H9 (cell line): ENCODE data around the gene LHFPL6. TPM values are rescaled to one million over a fixed set of nuclear protein-coding genes. Genes with fewer than 3 reads are reported as not detected.

Source experiments
- DNase-seq: peaks from one replicate; pipeline ENCODE4 v3.0.0-alpha.2; 2017
- H2AFZ ChIP-seq: one replicate; pipeline ENCODE4 v1.6.1; 2013; ENCODE audit warnings: mild to moderate bottlenecking, low read length, control low read depth, moderate library complexity
- H2AK5ac ChIP-seq: 2 replicates; pipeline ENCODE4 v1.6.1; 2013; ENCODE audit warnings: low read length, control low read depth, mixed read lengths; ENCODE audit not compliant: insufficient read length
- H2BK120ac ChIP-seq: one replicate; pipeline ENCODE4 v1.6.1; 2013; ENCODE audit warnings: low read depth, mild to moderate bottlenecking, low read length, control low read depth, inconsistent platforms; ENCODE audit not compliant: poor library complexity, severe bottlenecking
- H2BK12ac ChIP-seq: 2 replicates; pipeline ENCODE4 v1.6.1; 2013; ENCODE audit warnings: low read length, control low read depth, mixed read lengths, low read depth; ENCODE audit not compliant: insufficient read length
- H2BK15ac ChIP-seq: 2 replicates; pipeline ENCODE4 v1.6.1; 2013; ENCODE audit warnings: low read depth, low read length, control low read depth
- H2BK20ac ChIP-seq: one replicate; pipeline ENCODE4 v1.6.1; 2013; ENCODE audit warnings: low read depth, mild to moderate bottlenecking, low read length, control low read depth, inconsistent platforms; ENCODE audit not compliant: poor library complexity, severe bottlenecking
- H2BK5ac ChIP-seq: 2 replicates; pipeline ENCODE4 v1.6.1; 2013; ENCODE audit warnings: low read length, control low read depth, mixed read lengths; ENCODE audit not compliant: insufficient read length
- H3K14ac ChIP-seq: 2 replicates; pipeline ENCODE4 v1.6.1; 2013; ENCODE audit warnings: low read length, control low read depth; ENCODE audit not compliant: insufficient read depth
- H3K18ac ChIP-seq: 2 replicates; pipeline ENCODE4 v1.6.1; 2013; ENCODE audit warnings: low read depth, mild to moderate bottlenecking, mixed read lengths, low read length, control low read depth; ENCODE audit not compliant: insufficient read length
- H3K23ac ChIP-seq: 2 replicates; pipeline ENCODE4 v1.6.1; 2013; ENCODE audit warnings: low read length, control low read depth, mixed read lengths, low read depth; ENCODE audit not compliant: insufficient read length
- H3K23me2 ChIP-seq: 2 replicates; pipeline ENCODE4 v1.6.1; 2013; ENCODE audit warnings: low read depth, mild to moderate bottlenecking, mixed read lengths, low read length, control low read depth; ENCODE audit not compliant: insufficient read length, poor library complexity, severe bottlenecking
- H3K27ac ChIP-seq: 2 replicates; pipeline ENCODE4 v1.5.1; 2013; ENCODE audit warnings: low read length, control low read depth, mixed read lengths, low read depth; ENCODE audit not compliant: insufficient read length
- H3K27me3 ChIP-seq: 2 replicates; pipeline ENCODE4 v1.6.1; 2013; ENCODE audit warnings: low read length, control low read depth, inconsistent platforms; ENCODE audit not compliant: insufficient read depth
- H3K4ac ChIP-seq: 2 replicates; pipeline ENCODE4 v1.6.1; 2013; ENCODE audit warnings: low read depth, mild to moderate bottlenecking, control low read depth, inconsistent platforms, low read length, moderate library complexity
- H3K4me1 ChIP-seq: 2 replicates; pipeline ENCODE4 v1.6.1; 2013; ENCODE audit warnings: low read length, control low read depth, inconsistent platforms; ENCODE audit not compliant: insufficient read depth
- H3K4me2 ChIP-seq: 2 replicates; pipeline ENCODE4 v1.6.1; 2013; ENCODE audit warnings: low read length, control low read depth, mixed read lengths; ENCODE audit not compliant: insufficient read length, insufficient read depth
- H3K56ac ChIP-seq: 2 replicates; pipeline ENCODE4 v1.6.1; 2013; ENCODE audit warnings: low read depth, mild to moderate bottlenecking, mixed read lengths, low read length, control low read depth; ENCODE audit not compliant: insufficient read length
- H3K79me1 ChIP-seq: 2 replicates; pipeline ENCODE4 v1.6.1; 2013; ENCODE audit warnings: low read depth, mild to moderate bottlenecking, moderate library complexity, low read length, control low read depth, inconsistent platforms; ENCODE audit not compliant: insufficient read depth, poor library complexity, severe bottlenecking
- H3K79me2 ChIP-seq: 2 replicates; pipeline ENCODE4 v1.6.1; 2013; ENCODE audit warnings: low read length, control low read depth, inconsistent platforms; ENCODE audit not compliant: insufficient read depth
- H3K9ac ChIP-seq: 2 replicates; pipeline ENCODE4 v1.6.1; 2013; ENCODE audit warnings: low read length, control low read depth, mixed read lengths; ENCODE audit not compliant: insufficient read length; ENCODE audit errors: extremely low read depth
- H3K9me3 ChIP-seq: one replicate; pipeline ENCODE4 v1.6.1; 2013; ENCODE audit warnings: low read depth, low read length, inconsistent platforms; ENCODE audit not compliant: control insufficient read depth
- H3T11ph ChIP-seq: one replicate; pipeline ENCODE4 v1.6.1; 2013; ENCODE audit warnings: mild to moderate bottlenecking, low read length, control low read depth, inconsistent platforms
- H4K20me1 ChIP-seq: one replicate; pipeline ENCODE4 v1.6.1; 2013; ENCODE audit not compliant: control insufficient read depth, insufficient read length, insufficient read depth
- H4K5ac ChIP-seq: 2 replicates; pipeline ENCODE4 v1.6.1; 2013; ENCODE audit warnings: low read depth, mild to moderate bottlenecking, mixed read lengths, low read length, control low read depth; ENCODE audit not compliant: insufficient read length
- H4K8ac ChIP-seq: replicated peaks from 2 replicates; pipeline ENCODE4 v1.6.1; 2013; ENCODE audit warnings: low read length, control low read depth, mixed read lengths, low read depth; ENCODE audit not compliant: insufficient read length
- H4K91ac ChIP-seq: 2 replicates; pipeline ENCODE4 v1.6.1; 2013; ENCODE audit warnings: low read depth, mild to moderate bottlenecking, moderate library complexity, mixed read lengths, low read length, control low read depth; ENCODE audit not compliant: insufficient read length
- H3K27ac Mint-ChIP-seq, 3 experiments: 2 replicates in 2 of 3; 3 replicates in 1 of 3; pipeline ENCODE4 v1.8.0; 2020 to 2021; ENCODE audit warnings: mixed read lengths in 3 of 3, mild to moderate bottlenecking in 1 of 3, moderate library complexity in 1 of 3
- H3K27me3 Mint-ChIP-seq: 2 replicates; pipeline ENCODE4 v1.8.0; 2021; ENCODE audit warnings: low read depth, mild to moderate bottlenecking, moderate library complexity, mixed read lengths
- H3K36me3 Mint-ChIP-seq, 3 experiments: 2 replicates in 2 of 3; 3 replicates in 1 of 3; pipeline ENCODE4 v1.8.0; 2020 to 2021; ENCODE audit warnings: low read depth in 3 of 3, mixed read lengths in 3 of 3; ENCODE audit not compliant: insufficient read depth in 1 of 3
- H3K4me1 Mint-ChIP-seq, 2 experiments: 2 replicates each; pipeline ENCODE4 v1.8.0; 2020; ENCODE audit warnings: mixed read lengths in 2 of 2
- H3K4me3 Mint-ChIP-seq, 2 experiments: 2 replicates in 1 of 2; 3 replicates in 1 of 2; pipeline ENCODE4 v1.8.0; 2020 to 2021; ENCODE audit warnings: mild to moderate bottlenecking in 2 of 2, mixed read lengths in 2 of 2, moderate library complexity in 1 of 2
- H3K9me3 Mint-ChIP-seq, 2 experiments: 2 replicates in 1 of 2; 3 replicates in 1 of 2; pipeline ENCODE4 v1.8.0; 2020; ENCODE audit warnings: mild to moderate bottlenecking in 2 of 2, mixed read lengths in 2 of 2, moderate library complexity in 1 of 2
- CTCF ChIP-seq: fragments of 200-600 bp; sonication (generic); conservative IDR thresholded peaks from 3 replicates; pipeline ENCODE4 v1.8.0; 2021; ENCODE audit warnings: antibody characterized with exemption, mild to moderate bottlenecking
- WGBS: extraction: QIAGEN DNeasy Blood & Tissue Kit; methylation state at CpG from one replicate; pipeline ENCODE4 v1.1.7; 2013; ENCODE audit warnings: missing lambda C conversion rate, low lambda C conversion rate, mixed read lengths; ENCODE audit not compliant: insufficient read length; ENCODE audit errors: extremely low coverage; 5-methylcytosine and 5-hydroxymethylcytosine counted together
- total RNA-seq: library from RNA; stranded (reverse); gene quantifications from 2 replicates; pipeline ENCODE4 v1.2.1, GENCODE V29; 2021

The LHFPL6 gene
- total RNA-seq, 1 experiment from 2014 or later, result 3.5 TPM

GRCh38 chr13:39585219-39585618 lies 17.8 kb downstream of the LHFPL6 start:
- H2BK5ac ChIP-seq, result no peak overlapping the region
- no peaks in the 10 kb centered on the region for H3K9me3 ChIP-seq
- no peak overlapping the region for H3K14ac ChIP-seq
- no peak overlapping the region for H4K8ac ChIP-seq
- WGBS, result no CpG with 5 or more reads among the region's 3 CpGs
- H4K91ac ChIP-seq, result no peak overlapping the region
- no peak overlapping the region for H3K9ac ChIP-seq
- no peak overlapping the region for H2BK12ac ChIP-seq
- no peaks in the 10 kb centered on the region for H4K20me1 ChIP-seq
- Mint-ChIP-seq H3K4me3 (no peak overlapping the region), H3K27ac (no peak overlapping the region), H3K27me3 (no peaks in the 10 kb centered on the region), H3K9me3 (no peaks in the 10 kb centered on the region), H3K36me3 (no peaks in the 10 kb centered on the region; a peak in 1 of 7 replicates), H3K4me1 (peaks cover 15% of the 10 kb centered on the region in 2 experiments)
- no peak overlapping the region for H4K5ac ChIP-seq
- H2BK20ac ChIP-seq, result no peak overlapping the region
- no peak overlapping the region for H3T11ph ChIP-seq
- no peak for TF ChIP-seq CTCF
- H3K4me1 ChIP-seq, result no peaks in the 10 kb centered on the region; the same call in 1 of the 2 replicates
- no peaks in the 10 kb centered on the region for H3K27me3 ChIP-seq
- H3K4me2 ChIP-seq, result no peak overlapping the region
- no peak overlapping the region for H3K27ac ChIP-seq
- H2BK15ac ChIP-seq, result no peak overlapping the region
- H3K23ac ChIP-seq, result no peak overlapping the region
- no peaks in the 10 kb centered on the region for H3K23me2 ChIP-seq
- H3K4ac ChIP-seq, result no peak overlapping the region
- H3K56ac ChIP-seq, result no peak overlapping the region
- no peaks in the 10 kb centered on the region for H3K79me1 ChIP-seq
- DNase-seq, result no peak
- H2BK120ac ChIP-seq, result no peak overlapping the region
- H2AK5ac ChIP-seq, result no peak overlapping the region
- no peaks in the 10 kb centered on the region for H3K79me2 ChIP-seq
- H3K18ac ChIP-seq, result no peak overlapping the region
- H2AFZ ChIP-seq, result no peak overlapping the region
